HepG2 (cell line): Measurements from ENCODE around the gene MTFR1L. TPM values are rescaled to one million over a fixed set of nuclear protein-coding genes. Genes with fewer than 3 reads are reported as not detected.

Source experiments
- ARID4A ChIP-seq: sonication (generic); formaldehyde crosslinking; IDR thresholded peaks from 2 replicates; pipeline ENCODE4 v1.5.0; 2020; ENCODE audit warnings: mild to moderate bottlenecking, missing genetic modification reagents, borderline replicate concordance
- GZF1 ChIP-seq: sonication (generic); formaldehyde crosslinking; IDR thresholded peaks from 2 replicates; pipeline ENCODE4 v1.5.1; 2020; ENCODE audit warnings: mild to moderate bottlenecking, missing genetic modification reagents
- IKZF1 ChIP-seq: fragments of 450-650 bp; IDR thresholded peaks from 2 replicates; pipeline ENCODE4 v1.7.1; 2016
- MAF1 ChIP-seq: sonication (generic); formaldehyde crosslinking; IDR thresholded peaks from 2 replicates; pipeline ENCODE4 v1.5.0; 2020; ENCODE audit warnings: missing genetic modification reagents, borderline replicate concordance
- MEF2D ChIP-seq: sonication (generic); formaldehyde crosslinking; IDR thresholded peaks from 2 replicates; pipeline ENCODE4 v1.5.1; 2020; ENCODE audit warnings: mild to moderate bottlenecking, missing genetic modification reagents
- MLXIP ChIP-seq: sonication (generic); formaldehyde crosslinking; IDR thresholded peaks from 2 replicates; pipeline ENCODE4 v1.9.0; 2021; ENCODE audit warnings: missing genetic modification reagents, borderline replicate concordance
- NFIC ChIP-seq: IDR thresholded peaks from 2 replicates; pipeline ENCODE4 v1.6.1; 2012; ENCODE audit warnings: mild to moderate bottlenecking, low read length, inconsistent platforms
- NONO ChIP-seq, 2 experiments: fragments of 450-650 bp in 1 of 2; sonication (generic) in 1 of 2; formaldehyde crosslinking in 1 of 2; IDR thresholded peaks in 1 of 2; conservative IDR thresholded peaks in 1 of 2; 2 replicates each; pipeline versions ENCODE4 v1.6.1 to v1.8.0; 2017 to 2022; ENCODE audit warnings: mild to moderate bottlenecking in 1 of 2, missing genetic modification reagents in 1 of 2, moderate library complexity in 1 of 2
- NR1H2 ChIP-seq: sonication (generic); formaldehyde crosslinking; IDR thresholded peaks from 2 replicates; pipeline ENCODE4 v1.8.1; 2022; ENCODE audit warnings: low read depth, missing genetic modification reagents, borderline replicate concordance
- SALL1 ChIP-seq: sonication (generic); formaldehyde crosslinking; IDR thresholded peaks from 2 replicates; pipeline ENCODE4 v1.8.0; 2022; ENCODE audit warnings: mild to moderate bottlenecking, missing genetic modification reagents
- TAF1 ChIP-seq: sonication (generic); formaldehyde crosslinking; IDR thresholded peaks from 2 replicates; pipeline ENCODE4 v1.4.0; 2020; ENCODE audit warnings: missing genetic modification reagents
- ZBTB1 ChIP-seq: sonication (generic); formaldehyde crosslinking; IDR thresholded peaks from 2 replicates; pipeline ENCODE4 v1.4.0; 2020; ENCODE audit warnings: missing genetic modification reagents, borderline replicate concordance
- ZNF292 ChIP-seq: sonication (generic); formaldehyde crosslinking; IDR thresholded peaks from 2 replicates; pipeline ENCODE4 v1.8.1; 2022; ENCODE audit warnings: mild to moderate bottlenecking, low read depth, missing genetic modification reagents, borderline replicate concordance
- ZNF3 ChIP-seq: IDR thresholded peaks from 2 replicates; pipeline ENCODE4 v1.7.0; 2017; ENCODE audit warnings: inconsistent platforms
- ZNF451 ChIP-seq: sonication (generic); formaldehyde crosslinking; IDR thresholded peaks from 2 replicates; pipeline ENCODE4 v1.5.0; 2020; ENCODE audit warnings: mild to moderate bottlenecking, missing genetic modification reagents
- ZNF501 ChIP-seq: sonication (generic); formaldehyde crosslinking; IDR thresholded peaks from 2 replicates; pipeline ENCODE4 v1.5.1; 2020; ENCODE audit warnings: mild to moderate bottlenecking, moderate library complexity, missing genetic modification reagents
- polyA plus RNA-seq, 8 experiments: library from polyadenylated mRNA; depleted of rRNA in 3 of 8; stranded (reverse) in 7 of 8; unstranded in 1 of 8; fragments of >200 nt; fragmentation: Illumina TruSeq in 4 of 8; extraction: Trizol in 4 of 8; gene quantifications; 2 replicates each; pipeline versions ENCODE4 v1.2.1 to v1.2.3, GENCODE V29; 2011 to 2016; ENCODE audit warnings: low read depth in 4 of 8, missing spikeins in 1 of 8, mixed read lengths in 1 of 8; ENCODE audit not compliant: insufficient read depth in 1 of 8
- total RNA-seq, 5 experiments: library from RNA; depleted of rRNA; stranded (reverse); fragments of >200 nt; fragmentation: Illumina TruSeq; extraction: Trizol; gene quantifications; 2 replicates each; pipeline ENCODE4 v1.2.3, GENCODE V29; 2016; ENCODE audit warnings: low read depth in 1 of 5
- TF ChIP-seq, protein P1 (sequence below): IDR thresholded peaks from 2 replicates; pipeline ENCODE4 v1.6.1; 2018; ENCODE audit warnings: missing genetic modification reagents, mild to moderate bottlenecking, missing compliant biosample characterization

Gene MTFR1L
- total and polyA plus RNA-seq, 2 of the 13 experiments (the other 11 are each of a cell fraction or from before 2014, with no cell fraction given) = 38.0 to 55.7 TPM

DNA sequence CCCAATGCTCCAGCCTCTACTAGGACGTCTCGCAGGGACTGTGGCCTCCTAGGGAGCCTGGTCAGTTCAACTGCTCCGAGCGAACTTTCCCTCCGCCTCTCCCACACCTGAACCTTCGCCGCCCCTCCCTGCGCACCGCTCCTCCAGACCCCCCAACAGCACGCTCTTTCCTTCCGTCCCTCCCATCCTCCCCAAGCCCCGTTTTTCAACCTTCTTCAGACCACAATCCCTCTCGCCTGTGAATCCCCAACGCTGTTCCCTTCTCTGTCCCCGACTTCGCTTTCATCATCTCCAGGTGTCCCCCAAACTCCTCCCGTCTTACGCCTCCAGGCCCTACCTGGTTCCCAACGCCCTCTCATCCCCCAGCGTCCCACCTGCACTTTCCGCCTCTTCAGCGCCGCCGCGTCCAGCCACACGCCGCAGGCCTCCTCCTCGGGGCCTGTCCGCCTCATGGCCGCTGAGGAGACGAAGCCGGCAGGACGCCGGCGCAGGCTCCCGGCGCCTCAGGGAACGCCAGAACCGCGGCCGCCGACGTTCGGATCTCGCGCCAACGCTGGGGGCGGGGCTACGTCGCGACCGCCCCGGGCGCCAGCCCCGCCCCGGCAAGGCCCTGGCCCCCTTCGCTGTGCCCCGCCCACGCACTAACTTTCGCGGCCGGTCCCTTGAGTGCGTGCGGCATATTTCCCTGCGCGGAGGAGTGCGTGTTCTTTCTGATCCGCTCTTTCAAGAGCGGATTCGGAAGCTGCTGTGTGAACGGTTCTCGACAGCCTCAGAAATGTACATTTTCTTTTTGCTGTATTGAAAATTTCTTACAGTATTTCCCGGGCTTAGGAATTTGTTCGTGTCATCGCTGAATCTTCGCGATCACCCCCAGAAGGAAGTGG lies 39.4 kb downstream of the MTFR1L start, which contains the start of gene AUNIP (continued):
- TF ChIP-seq ZNF292 (CRISPR knock-in tag) = no peak
- TF ChIP-seq MAF1 (CRISPR knock-in tag) = no peak
- TF ChIP-seq ARID4A = peak; percentile 100
- no peak for TF ChIP-seq NFIC
- peak; percentile 77 for TF ChIP-seq TAF1 (CRISPR knock-in tag)
- TF ChIP-seq ZNF451 = peak; percentile 66; the same call in 1 of the 2 replicates
- TF ChIP-seq, protein P1, sequence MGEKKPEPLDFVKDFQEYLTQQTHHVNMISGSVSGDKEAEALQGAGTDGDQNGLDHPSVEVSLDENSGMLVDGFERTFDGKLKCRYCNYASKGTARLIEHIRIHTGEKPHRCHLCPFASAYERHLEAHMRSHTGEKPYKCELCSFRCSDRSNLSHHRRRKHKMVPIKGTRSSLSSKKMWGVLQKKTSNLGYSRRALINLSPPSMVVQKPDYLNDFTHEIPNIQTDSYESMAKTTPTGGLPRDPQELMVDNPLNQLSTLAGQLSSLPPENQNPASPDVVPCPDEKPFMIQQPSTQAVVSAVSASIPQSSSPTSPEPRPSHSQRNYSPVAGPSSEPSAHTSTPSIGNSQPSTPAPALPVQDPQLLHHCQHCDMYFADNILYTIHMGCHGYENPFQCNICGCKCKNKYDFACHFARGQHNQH (CRISPR knock-in tag) = peak; percentile 81
- peak; percentile 85; the same call in 1 of the 2 replicates for TF ChIP-seq MLXIP (CRISPR knock-in tag)
- no peak for TF ChIP-seq IKZF1
- TF ChIP-seq MEF2D (CRISPR knock-in tag) = 0 out of 2 replicates have a peak, but pooled peaks have one; percentile 16
- 0 out of 2 replicates have a peak, but pooled peaks have one; percentile 31 for TF ChIP-seq ZBTB1 (CRISPR knock-in tag)
- peak; percentile 85 for TF ChIP-seq SALL1 (CRISPR knock-in tag)
- no peak for TF ChIP-seq NR1H2
- no peak for TF ChIP-seq ZNF3
- TF ChIP-seq ZNF501 (CRISPR knock-in tag) = peak; percentile 70
- TF ChIP-seq NONO (IDR thresholded peaks at IDR 0.05) = no peak
- TF ChIP-seq NONO (CRISPR knock-in tag; conservative IDR thresholded peaks at IDR 0.05) = peak; percentile 91; the same call in 1 of the 2 replicates
- no peak for TF ChIP-seq GZF1 (CRISPR knock-in tag)
